GM10266 (cell line): ENCODE measurements around the gene KCNAB3.

Source experiments
- DNase-seq: peaks from one replicate; pipeline ENCODE4 v3.0.0; 2012; ENCODE audit errors: extremely low spot score
- CTCF ChIP-seq: IDR thresholded peaks from 2 replicates; pipeline ENCODE4 v1.5.1; 2012; ENCODE audit warnings: mild to moderate bottlenecking, low read depth; ENCODE audit not compliant: control insufficient read depth, insufficient read depth; ENCODE audit errors: missing control alignments

The KCNAB3 gene

GRCh38 chr17:7950578-7950977 is 20.9 kb upstream of the KCNAB3 start:
- TF ChIP-seq CTCF, result no peak
- no peak for DNase-seq

GRCh38 chr17:7947651-7948050 is 18.0 kb upstream of the KCNAB3 start:
- no peak for TF ChIP-seq CTCF
- DNase-seq, result no peak

GRCh38 chr17:7946441-7946840 is 16.8 kb upstream of the KCNAB3 start:
- no peak for TF ChIP-seq CTCF
- no peak for DNase-seq

- DNase-seq, result no peak
- no peak for TF ChIP-seq CTCF
Measured at GRCh38 chr17:7945651-7946050, 16.0 kb upstream of the KCNAB3 start.

- no peak for TF ChIP-seq CTCF
Measured at GRCh38 chr17:7944326-7944725, 14.7 kb upstream of the KCNAB3 start.

GRCh38 chr17:7943291-7943690 is 13.6 kb upstream of the KCNAB3 start:
- TF ChIP-seq CTCF, result no peak
- DNase-seq, result no peak

More at GRCh38 chr17:7944326-7944725, 14.7 kb upstream of the KCNAB3 start:
- DNase-seq, result no peak

- no peak for DNase-seq
- no peak for TF ChIP-seq CTCF
Measured at GRCh38 chr17:7940743-7941142, 11.1 kb upstream of the KCNAB3 start.

GRCh38 chr17:7940034-7940433 is 10.4 kb upstream of the KCNAB3 start:
- DNase-seq, result no peak
- no peak for TF ChIP-seq CTCF
